OCI-LY1 (cell line): Measurements from ENCODE around the gene LRCH4.
A peak's percentile ranks its signal among the peaks of the same experiment; 100 is the strongest.

Source experiments
- H2AFZ ChIP-seq: fragments of 200-600 bp; sonication (generic), shearing (Covaris generic); 2 replicates; pipeline ENCODE4 v1.6.0; 2014; ENCODE audit warnings: antibody characterized with exemption, mild to moderate bottlenecking, low read length
- H3F3A ChIP-seq: fragments of 200-600 bp; sonication (generic), shearing (Covaris generic); 2 replicates; pipeline ENCODE4 v1.6.0; 2014; ENCODE audit warnings: mild to moderate bottlenecking, antibody characterized with exemption, low read length, moderate library complexity; ENCODE audit not compliant: insufficient read depth
- H3K27ac ChIP-seq: fragments of 200-600 bp; sonication (generic); 2 replicates; pipeline ENCODE4 v1.5.1; 2014; ENCODE audit warnings: low read length, mixed run types, mild to moderate bottlenecking, low read depth; ENCODE audit not compliant: poor library complexity, severe bottlenecking
- H3K27me3 ChIP-seq: fragments of 200-600 bp; sonication (generic); 2 replicates; pipeline ENCODE4 v1.6.0; 2014; ENCODE audit warnings: antibody characterized with exemption, mild to moderate bottlenecking, low read length, moderate library complexity; ENCODE audit not compliant: insufficient read depth
- H3K36me3 ChIP-seq: fragments of 200-600 bp; sonication (generic); 2 replicates; pipeline ENCODE4 v1.6.1; 2014; ENCODE audit warnings: mild to moderate bottlenecking, antibody characterized with exemption, low read length, moderate library complexity, mixed read lengths; ENCODE audit not compliant: insufficient read depth
- H3K4me1 ChIP-seq: fragments of 200-600 bp; sonication (generic); 2 replicates; pipeline ENCODE4 v1.5.1; 2014; ENCODE audit warnings: mild to moderate bottlenecking, low read length, moderate library complexity; ENCODE audit not compliant: insufficient read depth, severe bottlenecking
- H3K4me2 ChIP-seq: fragments of 200-600 bp; sonication (generic), shearing (Covaris generic); 2 replicates; pipeline ENCODE4 v1.6.1; 2014; ENCODE audit warnings: low read length
- H3K4me3 ChIP-seq: fragments of 200-600 bp; sonication (generic); 2 replicates; pipeline ENCODE4 v1.5.1; 2014; ENCODE audit warnings: low read length, low read depth, mild to moderate bottlenecking, mixed read lengths; ENCODE audit not compliant: poor library complexity, severe bottlenecking
- H3K79me2 ChIP-seq: fragments of 200-600 bp; shearing (Covaris generic); 2 replicates; pipeline ENCODE4 v1.6.1; 2016; ENCODE audit warnings: mixed run types, low read length, mixed read lengths; ENCODE audit not compliant: insufficient read depth
- H3K9ac ChIP-seq: fragments of 200-600 bp; sonication (generic), shearing (Covaris generic); 2 replicates; pipeline ENCODE4 v1.6.1; 2014; ENCODE audit warnings: mild to moderate bottlenecking, low read length, mixed read lengths
- H3K9me2 ChIP-seq: fragments of 200-600 bp; sonication (generic), shearing (Covaris generic); 2 replicates; pipeline ENCODE4 v1.6.1; 2014; ENCODE audit warnings: low read depth, mild to moderate bottlenecking, low read length, mixed read lengths
- H3K9me3 ChIP-seq: fragments of 200-600 bp; shearing (Covaris generic); 2 replicates; pipeline ENCODE4 v1.6.1; 2014; ENCODE audit warnings: low read length, mixed read lengths
- H4K20me1 ChIP-seq: fragments of 200-600 bp; sonication (generic), shearing (Covaris generic); 2 replicates; pipeline ENCODE4 v1.6.0; 2016; ENCODE audit warnings: mild to moderate bottlenecking, low read length; ENCODE audit not compliant: insufficient read depth
- EZH2 ChIP-seq: fragments of 200-600 bp; sonication (generic), shearing (Covaris generic); IDR thresholded peaks from 2 replicates; pipeline ENCODE4 v1.8.0; 2017; ENCODE audit warnings: borderline replicate concordance, mixed run types, mild to moderate bottlenecking, antibody characterized with exemption, low read length, moderate library complexity, mixed read lengths
- TF ChIP-seq, protein P1 (sequence below): fragments of 200-600 bp; sonication (generic), shearing (Covaris generic); IDR thresholded peaks from 2 replicates; pipeline ENCODE4 v1.5.1; 2017; ENCODE audit warnings: mild to moderate bottlenecking, antibody characterized with exemption, low read length, moderate library complexity, mixed read lengths

LRCH4 gene, protein sequence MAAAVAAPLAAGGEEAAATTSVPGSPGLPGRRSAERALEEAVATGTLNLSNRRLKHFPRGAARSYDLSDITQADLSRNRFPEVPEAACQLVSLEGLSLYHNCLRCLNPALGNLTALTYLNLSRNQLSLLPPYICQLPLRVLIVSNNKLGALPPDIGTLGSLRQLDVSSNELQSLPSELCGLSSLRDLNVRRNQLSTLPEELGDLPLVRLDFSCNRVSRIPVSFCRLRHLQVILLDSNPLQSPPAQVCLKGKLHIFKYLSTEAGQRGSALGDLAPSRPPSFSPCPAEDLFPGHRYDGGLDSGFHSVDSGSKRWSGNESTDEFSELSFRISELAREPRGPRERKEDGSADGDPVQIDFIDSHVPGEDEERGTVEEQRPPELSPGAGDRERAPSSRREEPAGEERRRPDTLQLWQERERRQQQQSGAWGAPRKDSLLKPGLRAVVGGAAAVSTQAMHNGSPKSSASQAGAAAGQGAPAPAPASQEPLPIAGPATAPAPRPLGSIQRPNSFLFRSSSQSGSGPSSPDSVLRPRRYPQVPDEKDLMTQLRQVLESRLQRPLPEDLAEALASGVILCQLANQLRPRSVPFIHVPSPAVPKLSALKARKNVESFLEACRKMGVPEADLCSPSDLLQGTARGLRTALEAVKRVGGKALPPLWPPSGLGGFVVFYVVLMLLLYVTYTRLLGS

GRCh38 chr7:100585511-100586265 lies at the start of gene LRCH4:
Gene LRCH4 (minus strand): TSS chr7:100586129. CDS start chr7:100586100, 29 bp downstream.
- peak within 1 kb of the TSS; percentile 92 for H3K27ac ChIP-seq
- H3K27me3 ChIP-seq = no peaks in the 10 kb centered on the region
- TF ChIP-seq, protein P1, sequence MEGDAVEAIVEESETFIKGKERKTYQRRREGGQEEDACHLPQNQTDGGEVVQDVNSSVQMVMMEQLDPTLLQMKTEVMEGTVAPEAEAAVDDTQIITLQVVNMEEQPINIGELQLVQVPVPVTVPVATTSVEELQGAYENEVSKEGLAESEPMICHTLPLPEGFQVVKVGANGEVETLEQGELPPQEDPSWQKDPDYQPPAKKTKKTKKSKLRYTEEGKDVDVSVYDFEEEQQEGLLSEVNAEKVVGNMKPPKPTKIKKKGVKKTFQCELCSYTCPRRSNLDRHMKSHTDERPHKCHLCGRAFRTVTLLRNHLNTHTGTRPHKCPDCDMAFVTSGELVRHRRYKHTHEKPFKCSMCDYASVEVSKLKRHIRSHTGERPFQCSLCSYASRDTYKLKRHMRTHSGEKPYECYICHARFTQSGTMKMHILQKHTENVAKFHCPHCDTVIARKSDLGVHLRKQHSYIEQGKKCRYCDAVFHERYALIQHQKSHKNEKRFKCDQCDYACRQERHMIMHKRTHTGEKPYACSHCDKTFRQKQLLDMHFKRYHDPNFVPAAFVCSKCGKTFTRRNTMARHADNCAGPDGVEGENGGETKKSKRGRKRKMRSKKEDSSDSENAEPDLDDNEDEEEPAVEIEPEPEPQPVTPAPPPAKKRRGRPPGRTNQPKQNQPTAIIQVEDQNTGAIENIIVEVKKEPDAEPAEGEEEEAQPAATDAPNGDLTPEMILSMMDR = no peak
- TF ChIP-seq EZH2 = no peak
- H3K4me2 ChIP-seq = peak within 1 kb of the TSS; percentile 84
- H3K4me1 ChIP-seq = peaks cover 32% of the 10 kb centered on the region
- H3K4me3 ChIP-seq = peak within 1 kb of the TSS; percentile 75
- peak within 1 kb of the TSS; percentile 86 for H3K9ac ChIP-seq
- no peaks in the 10 kb centered on the region for H3K79me2 ChIP-seq
- H2AFZ ChIP-seq = no peak within 1 kb of the TSS
- H3K9me2 ChIP-seq = no peaks in the 10 kb centered on the region
- H4K20me1 ChIP-seq = no peaks in the 10 kb centered on the region
- H3K9me3 ChIP-seq = no peaks in the 10 kb centered on the region
- H3K36me3 ChIP-seq = peaks cover 25% of the 10 kb centered on the region
- no peaks in the 10 kb centered on the region for H3F3A ChIP-seq

- H2AFZ ChIP-seq = peak overlapping the region; percentile 25; the same call in 1 of the 2 replicates
- no peak overlapping the region for H3K27ac ChIP-seq
- peak overlapping the region; percentile 87 for H3K9ac ChIP-seq
Observed at GRCh38 chr7:100632951-100633717, 47.2 kb upstream of the LRCH4 start.

More at GRCh38 chr7:100632951-100633717, 47.2 kb upstream of the LRCH4 start:
- no peaks in the 10 kb centered on the region for H3F3A ChIP-seq
- no peaks in the 10 kb centered on the region for H3K79me2 ChIP-seq
- H3K4me1 ChIP-seq = peaks cover 23% of the 10 kb centered on the region
- peak overlapping the region; percentile 67 for H3K4me3 ChIP-seq
- no peaks in the 10 kb centered on the region for H3K9me2 ChIP-seq
- no peaks in the 10 kb centered on the region for H4K20me1 ChIP-seq
- H3K9me3 ChIP-seq = no peaks in the 10 kb centered on the region
- no peaks in the 10 kb centered on the region for H3K36me3 ChIP-seq
- peak overlapping the region; percentile 86 for H3K4me2 ChIP-seq
- TF ChIP-seq EZH2 = no peak
- TF ChIP-seq, protein P1 = peak; percentile 62
- no peaks in the 10 kb centered on the region for H3K27me3 ChIP-seq
